ENCODE data around the gene ARHGEF11.
"Not testable (repeated sequence)": the region's sequence is repeated elsewhere in the genome, so short reads cannot be mapped to it uniquely, and the experiment has no call there.

The ARHGEF11 gene

GRCh38 chr1:156927215-156928042 is 118.1 kb downstream of the ARHGEF11 start:
- peak; percentile 60 for DNase-seq

DNA sequence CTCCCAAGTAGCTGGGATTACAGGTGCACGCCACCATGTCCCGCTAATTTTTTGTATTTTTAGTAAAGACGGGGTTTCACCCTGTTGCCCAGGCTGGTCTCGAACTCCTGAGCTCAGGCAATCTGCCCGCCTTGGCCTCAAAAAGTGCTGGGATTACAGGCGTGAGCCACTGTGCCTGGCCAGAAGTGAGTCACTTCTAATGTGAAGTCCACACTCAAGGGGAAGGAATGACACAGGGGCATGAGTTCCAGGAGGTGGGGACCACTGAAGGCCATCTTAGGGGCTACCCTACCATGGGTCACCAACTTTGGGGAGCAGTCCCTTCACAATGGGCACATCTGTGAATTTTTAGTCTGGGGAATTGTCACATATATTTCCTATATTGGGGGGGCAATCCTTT is 118.8 kb downstream of the ARHGEF11 start:
- DNase-seq: not testable (repeated sequence)

- DNase-seq: no peak
Measured at GRCh38 chr1:156926175-156926574, 119.4 kb downstream of the ARHGEF11 start.

GRCh38 chr1:156925154-156926010 is 120.2 kb downstream of the ARHGEF11 start:
- no peak for DNase-seq

DNA sequence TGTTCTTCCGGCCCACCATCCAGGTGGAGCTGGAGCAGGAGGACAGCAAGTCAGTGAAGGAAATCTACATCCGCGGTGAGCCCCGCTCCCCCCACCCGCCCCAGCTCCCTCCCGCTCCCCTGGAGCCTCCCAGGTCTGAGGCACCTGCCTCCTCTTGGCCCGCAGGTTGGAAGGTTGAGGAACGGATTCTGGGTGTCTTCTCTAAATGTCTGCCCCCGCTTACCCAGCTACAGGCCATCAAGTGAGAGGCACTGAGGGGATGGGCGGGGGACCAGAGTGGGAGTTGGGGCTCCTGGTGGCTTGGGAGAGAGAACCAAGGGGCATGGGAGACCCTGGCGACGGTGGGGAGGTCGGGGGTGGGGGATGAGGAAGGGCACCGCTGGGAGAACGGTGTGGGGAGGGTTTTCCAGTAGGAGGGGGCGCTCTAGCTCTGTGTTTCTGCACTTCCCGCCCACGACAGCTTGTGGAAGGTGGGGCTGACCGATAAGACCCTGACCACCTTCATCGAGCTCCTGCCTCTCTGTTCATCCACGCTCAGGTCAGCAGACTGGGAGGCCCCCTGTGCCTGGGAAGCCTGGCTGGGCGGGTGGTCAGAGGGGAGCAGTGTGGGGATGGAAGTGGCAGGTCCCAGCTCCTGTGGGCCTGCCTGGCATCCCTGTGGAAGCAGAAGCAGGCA is 120.9 kb downstream of the ARHGEF11 start:
- no peak for DNase-seq

DNA sequence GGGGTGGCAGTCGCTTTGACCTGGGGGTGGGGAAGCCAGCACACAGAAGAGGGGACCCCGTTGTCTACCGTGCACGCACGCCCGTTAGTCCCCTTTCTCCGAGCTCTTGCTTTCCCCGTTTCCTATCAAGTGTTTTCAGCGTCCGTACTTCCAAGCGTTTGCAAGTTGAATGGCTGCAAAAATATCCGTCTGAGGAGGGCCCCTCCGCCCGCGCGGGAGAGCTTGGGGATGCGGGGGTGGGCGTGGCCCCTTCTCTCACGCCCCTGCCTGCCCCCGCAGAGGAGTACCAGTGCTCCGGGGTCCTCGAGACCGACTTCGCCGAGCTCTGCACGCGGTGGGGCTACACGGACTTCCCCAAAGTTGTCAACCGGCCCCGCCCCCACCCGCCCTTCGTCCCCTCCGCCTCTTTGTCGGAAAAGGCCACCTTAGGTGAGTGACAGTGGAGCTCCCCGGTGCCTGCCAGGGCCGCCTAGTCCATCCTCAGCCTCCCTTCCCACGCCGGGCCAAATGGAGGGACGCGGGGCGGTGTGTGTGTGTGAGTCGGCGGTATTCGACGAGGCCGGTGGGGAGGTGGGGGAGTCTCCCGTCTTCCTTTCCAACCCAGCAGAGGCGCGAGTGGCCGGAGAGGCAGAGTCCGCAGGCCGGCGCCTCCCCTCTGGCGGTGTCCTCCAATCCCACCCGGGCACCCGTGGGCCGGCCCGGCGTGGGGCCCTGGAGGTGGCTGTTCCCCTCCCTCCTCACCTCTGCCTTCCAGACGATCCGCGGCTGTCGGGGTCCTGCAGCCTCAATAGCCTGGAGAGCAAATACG is 121.7 kb downstream of the ARHGEF11 start:
- no peak for DNase-seq

DNA sequence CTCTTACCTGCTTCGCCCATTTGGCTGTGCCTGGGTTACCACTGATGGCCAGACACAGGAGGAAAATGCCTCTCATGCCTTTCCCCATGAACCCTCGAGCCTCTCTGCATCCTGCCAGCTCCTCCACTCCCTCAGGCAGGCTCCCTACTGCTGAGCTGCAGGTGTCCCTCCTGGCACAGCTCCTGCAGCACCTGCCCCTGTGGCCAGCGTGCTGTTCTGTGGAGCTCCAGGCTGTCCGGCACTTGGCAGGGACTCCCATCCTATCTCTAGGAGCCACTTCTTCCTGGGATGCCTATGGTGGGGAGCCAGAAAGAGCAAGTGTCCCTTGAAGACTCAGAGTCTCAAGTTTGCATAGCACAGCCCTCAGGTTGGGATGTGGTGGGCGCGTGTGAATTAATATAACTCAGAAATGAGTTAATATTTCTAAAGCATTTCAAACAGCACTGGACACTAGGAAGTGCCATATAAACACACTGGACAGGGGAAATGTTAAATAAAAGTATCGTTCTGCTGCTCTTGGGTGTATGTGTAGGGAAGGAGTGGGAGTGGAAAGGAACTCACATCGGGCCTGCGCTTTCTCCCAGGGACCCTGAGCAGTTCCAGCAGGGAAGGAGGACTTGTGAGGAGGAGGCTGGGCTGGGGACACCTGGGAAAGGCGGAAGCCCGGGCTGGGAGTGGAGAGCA is 122.4 kb downstream of the ARHGEF11 start:
- no peak for DNase-seq

- DNase-seq: no peak
Measured at GRCh38 chr1:156921053-156921529, 124.5 kb downstream of the ARHGEF11 start.

- peak; percentile 75 for DNase-seq
Measured at GRCh38 chr1:156920233-156921052, 125.1 kb downstream of the ARHGEF11 start, which contains the start of gene LRRC71. Gene LRRC71 (plus strand): TSS chr1:156920632. CDS start chr1:156920804, 172 bp downstream.

- DNase-seq: no peak
Measured at GRCh38 chr1:156914440-156914856, 131.1 kb downstream of the ARHGEF11 start.

DNA sequence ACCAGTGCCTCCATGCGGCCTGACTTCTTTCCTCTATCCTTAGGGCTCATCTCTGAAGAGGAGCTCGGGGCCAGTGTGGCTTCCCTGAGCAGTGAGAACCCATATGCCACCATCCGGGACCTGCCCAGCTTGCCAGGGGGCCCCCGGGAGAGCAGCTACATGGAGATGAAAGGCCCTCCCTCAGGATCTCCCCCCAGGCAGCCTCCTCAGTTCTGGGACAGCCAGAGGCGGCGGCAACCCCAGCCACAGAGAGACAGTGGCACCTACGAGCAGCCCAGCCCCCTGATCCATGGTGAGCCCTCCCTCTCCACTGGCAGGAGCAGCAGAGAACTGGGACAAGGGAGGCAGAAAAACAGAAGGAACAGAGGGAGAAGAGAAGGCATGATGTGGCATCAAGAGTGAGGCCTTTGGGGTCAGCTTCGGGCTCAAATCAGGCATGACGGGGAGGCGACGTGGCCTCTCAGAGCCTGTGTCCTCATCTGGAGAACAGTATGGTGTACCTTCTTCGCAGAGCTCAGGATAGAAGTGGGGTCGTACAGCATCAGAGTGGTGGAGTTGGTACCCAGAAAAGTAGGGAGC is 131.6 kb downstream of the ARHGEF11 start:
- DNase-seq: no peak

DNA sequence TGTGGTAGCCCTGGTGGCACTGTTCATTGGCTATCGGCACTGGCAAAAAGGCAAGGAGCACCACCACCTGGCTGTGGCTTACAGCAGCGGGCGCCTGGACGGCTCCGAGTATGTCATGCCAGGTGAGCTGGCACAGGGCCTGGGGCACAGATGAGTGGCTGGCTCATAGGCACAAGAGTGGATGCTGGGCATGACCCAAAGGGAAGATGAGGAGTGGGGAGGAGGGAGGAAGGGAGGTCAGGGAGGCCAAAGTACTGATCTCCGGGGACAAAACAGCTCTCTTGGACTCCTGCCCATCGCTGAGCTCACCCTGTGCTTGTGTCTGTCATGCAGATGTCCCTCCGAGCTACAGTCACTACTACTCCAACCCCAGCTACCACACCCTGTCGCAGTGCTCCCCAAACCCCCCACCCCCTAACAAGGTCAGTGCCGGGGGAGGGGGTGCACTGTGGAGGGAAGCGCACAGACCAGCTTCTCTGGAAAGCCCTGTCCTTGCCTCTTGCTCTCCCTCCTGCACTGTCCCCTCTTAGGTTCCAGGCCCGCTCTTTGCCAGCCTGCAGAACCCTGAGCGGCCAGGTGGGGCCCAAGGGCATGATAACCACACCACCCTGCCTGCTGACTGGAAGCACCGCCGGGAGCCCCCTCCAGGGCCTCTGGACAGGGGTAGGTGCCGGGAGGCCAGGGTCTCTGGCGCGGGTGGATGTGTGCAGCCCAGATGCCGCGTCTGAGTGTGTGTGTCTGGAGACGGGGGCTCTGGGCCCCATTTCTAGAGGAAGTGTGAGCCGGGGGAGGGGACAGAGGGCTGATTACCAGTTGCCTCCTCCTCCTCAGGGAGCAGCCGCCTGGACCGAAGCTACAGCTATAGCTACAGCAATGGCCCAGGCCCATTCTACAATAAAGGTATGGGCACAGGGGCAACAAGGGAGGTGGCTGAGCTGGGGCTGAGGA is 132.4 kb downstream of the ARHGEF11 start:
- DNase-seq: no peak

GRCh38 chr1:156912310-156912709 is 133.2 kb downstream of the ARHGEF11 start:
- no peak for DNase-seq

GRCh38 chr1:156911577-156912298 is 133.8 kb downstream of the ARHGEF11 start:
- DNase-seq: no peak

DNA sequence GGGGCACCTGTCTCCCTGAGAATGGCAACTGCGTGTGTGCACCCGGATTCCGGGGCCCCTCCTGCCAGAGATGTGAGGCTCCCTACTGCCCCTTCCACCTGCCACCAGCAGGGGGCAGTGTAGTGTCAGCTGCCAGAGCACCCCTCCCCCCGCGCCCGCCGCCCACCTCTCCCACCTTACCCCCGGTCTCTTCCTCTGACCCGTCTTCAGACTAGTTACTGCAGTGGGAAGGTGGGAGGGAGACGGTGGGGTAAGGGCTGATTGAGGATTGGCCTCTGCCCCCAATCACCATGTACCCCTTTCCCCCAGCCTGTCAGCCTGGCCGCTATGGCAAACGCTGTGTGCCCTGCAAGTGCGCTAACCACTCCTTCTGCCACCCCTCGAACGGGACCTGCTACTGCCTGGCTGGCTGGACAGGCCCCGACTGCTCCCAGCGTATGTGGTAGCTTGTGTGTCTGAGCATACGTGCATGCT is 135.2 kb downstream of the ARHGEF11 start:
- DNase-seq: no peak

DNA sequence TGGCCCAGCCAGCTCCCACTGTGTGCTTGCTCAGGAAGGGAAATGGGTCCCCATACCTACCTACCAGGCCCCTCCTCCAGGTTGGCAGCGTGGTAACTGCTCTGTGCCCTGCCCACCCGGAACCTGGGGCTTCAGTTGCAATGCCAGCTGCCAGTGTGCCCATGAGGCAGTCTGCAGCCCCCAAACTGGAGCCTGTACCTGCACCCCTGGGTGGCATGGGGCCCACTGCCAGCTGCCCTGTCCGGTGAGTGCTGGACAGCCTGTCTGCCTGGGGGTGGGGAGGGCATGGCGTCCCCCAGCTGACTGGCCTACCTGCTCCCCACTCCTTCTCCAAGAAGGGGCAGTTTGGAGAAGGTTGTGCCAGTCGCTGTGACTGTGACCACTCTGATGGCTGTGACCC is 135.9 kb downstream of the ARHGEF11 start:
- no peak for DNase-seq

- no peak for DNase-seq
Measured at GRCh38 chr1:156908955-156909354, 136.6 kb downstream of the ARHGEF11 start.

DNA sequence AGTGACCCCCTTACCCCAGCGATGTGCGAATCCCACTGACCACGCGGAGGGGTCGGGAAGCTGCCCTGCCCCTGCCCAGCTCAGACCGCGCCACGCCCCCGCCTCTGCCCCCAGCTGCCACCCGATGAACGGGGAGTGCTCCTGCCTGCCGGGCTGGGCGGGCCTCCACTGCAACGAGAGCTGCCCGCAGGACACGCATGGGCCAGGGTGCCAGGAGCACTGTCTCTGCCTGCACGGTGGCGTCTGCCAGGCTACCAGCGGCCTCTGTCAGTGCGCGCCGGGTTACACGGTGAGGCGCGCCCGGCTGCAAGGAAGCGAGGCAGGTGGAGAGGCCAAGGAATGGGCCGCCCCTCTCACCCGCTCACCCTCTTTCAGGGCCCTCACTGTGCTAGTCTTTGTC is 137.0 kb downstream of the ARHGEF11 start:
- DNase-seq: no peak

Data from NCI-H226 (cell line).